ENCODE results near the gene SLIT1. TPM values are rescaled to one million over a fixed set of nuclear protein-coding genes. Genes with fewer than 3 reads are reported as not detected.

The SLIT1 gene
- total RNA-seq, 1 donor from 2014 or later = 0.23 TPM

DNA sequence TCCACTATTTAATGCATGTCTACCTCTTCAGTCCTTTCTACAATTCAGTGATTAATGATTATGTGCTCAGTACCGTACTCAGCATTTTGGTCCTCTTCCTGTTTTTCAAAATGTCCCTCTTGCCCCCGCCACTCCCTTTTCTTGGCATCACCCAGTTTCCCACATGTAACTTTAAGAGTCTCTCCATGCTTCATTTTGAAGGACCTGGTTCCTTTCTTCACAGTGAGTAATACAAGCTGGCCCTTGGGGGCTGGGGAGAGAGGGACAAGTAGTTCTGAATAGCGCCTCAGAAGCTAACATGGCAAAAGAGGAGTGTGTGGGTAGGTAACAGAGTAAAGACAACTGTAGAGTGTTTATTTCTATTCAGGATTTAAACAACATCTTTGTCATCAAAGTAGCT, 34.6 kb upstream of the SLIT1 start:
- Histone ChIP-seq H3K27me3 (no peaks in the 10 kb centered on the region), H3K9me3 (no peaks in the 10 kb centered on the region), H3K36me3 (no peaks in the 10 kb centered on the region), H3K4me3 (no peak overlapping the region), H3K4me1 (no peaks in the 10 kb centered on the region), H3K27ac (no peak overlapping the region)
- intact Hi-C loops (cut with DNase I) = no loop called here
- TF ChIP-seq, protein P1, sequence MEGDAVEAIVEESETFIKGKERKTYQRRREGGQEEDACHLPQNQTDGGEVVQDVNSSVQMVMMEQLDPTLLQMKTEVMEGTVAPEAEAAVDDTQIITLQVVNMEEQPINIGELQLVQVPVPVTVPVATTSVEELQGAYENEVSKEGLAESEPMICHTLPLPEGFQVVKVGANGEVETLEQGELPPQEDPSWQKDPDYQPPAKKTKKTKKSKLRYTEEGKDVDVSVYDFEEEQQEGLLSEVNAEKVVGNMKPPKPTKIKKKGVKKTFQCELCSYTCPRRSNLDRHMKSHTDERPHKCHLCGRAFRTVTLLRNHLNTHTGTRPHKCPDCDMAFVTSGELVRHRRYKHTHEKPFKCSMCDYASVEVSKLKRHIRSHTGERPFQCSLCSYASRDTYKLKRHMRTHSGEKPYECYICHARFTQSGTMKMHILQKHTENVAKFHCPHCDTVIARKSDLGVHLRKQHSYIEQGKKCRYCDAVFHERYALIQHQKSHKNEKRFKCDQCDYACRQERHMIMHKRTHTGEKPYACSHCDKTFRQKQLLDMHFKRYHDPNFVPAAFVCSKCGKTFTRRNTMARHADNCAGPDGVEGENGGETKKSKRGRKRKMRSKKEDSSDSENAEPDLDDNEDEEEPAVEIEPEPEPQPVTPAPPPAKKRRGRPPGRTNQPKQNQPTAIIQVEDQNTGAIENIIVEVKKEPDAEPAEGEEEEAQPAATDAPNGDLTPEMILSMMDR (IDR thresholded peaks at IDR 0.05) = no peak
- ATAC-seq (peak; percentile 78), DNase-seq (no peak)

DNA sequence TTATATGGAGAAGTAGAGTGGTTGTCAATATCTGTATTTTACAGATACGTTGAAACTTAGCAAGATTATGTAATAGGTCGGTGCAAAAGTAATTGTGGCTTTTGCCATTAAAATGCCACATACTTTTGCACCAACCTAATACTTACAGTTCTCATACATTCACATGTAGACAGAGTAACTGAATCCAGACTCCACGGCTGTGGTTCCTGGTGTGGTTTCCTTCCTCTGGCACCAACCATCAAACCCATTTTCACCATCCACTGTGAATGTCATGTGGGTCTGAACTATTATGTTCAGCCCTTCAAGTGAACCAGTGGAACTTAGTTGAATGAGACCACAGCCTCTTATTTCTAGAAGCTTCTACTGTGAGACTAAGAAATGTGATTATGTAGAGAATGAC, 31.5 kb upstream of the SLIT1 start:
- intact Hi-C loops (cut with DNase I) = no loop called here
- Histone ChIP-seq H3K27ac (no peak overlapping the region), H3K4me3 (no peak overlapping the region), H3K9me3 (no peaks in the 10 kb centered on the region), H3K27me3 (no peaks in the 10 kb centered on the region), H3K4me1 (no peaks in the 10 kb centered on the region), H3K36me3 (no peaks in the 10 kb centered on the region)
- ATAC-seq = no peak
- TF ChIP-seq, protein P1 (IDR thresholded peaks at IDR 0.05) = no peak
- DNase-seq = no peak

DNA sequence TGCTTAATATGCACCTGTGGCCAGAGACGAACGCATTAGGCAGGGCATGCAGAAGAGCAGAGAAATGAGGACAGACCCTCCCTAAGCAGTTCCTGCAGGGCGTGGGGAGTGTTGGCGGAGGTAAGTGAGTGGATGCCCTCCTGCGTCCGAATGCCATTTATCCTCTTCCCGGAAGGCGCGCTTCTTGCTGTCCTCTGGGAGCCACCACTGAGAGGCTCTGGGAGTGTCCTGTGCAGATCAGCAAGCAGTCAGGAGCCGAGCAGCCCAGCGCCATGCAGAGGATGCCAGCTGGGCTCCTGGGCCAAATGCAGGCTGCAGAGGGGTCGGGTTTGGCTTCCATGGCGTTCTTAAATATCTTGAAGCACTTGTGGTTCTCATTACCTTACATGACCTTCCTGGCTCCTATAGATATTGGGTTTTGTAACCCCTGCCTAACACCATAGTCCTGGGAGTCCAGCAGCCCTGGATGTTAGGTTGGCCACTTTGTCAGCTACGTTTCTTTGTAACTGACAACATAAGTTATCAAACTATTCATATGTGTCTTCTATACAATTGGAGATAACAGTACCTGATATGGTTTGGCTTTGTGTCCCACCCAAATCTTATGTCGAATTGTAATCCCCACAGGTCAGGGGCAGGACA, 30.0 kb upstream of the SLIT1 start:
- Histone ChIP-seq H3K4me1 (no peaks in the 10 kb centered on the region), H3K36me3 (no peaks in the 10 kb centered on the region), H3K4me3 (no peak overlapping the region), H3K9me3 (no peaks in the 10 kb centered on the region), H3K27ac (no peak overlapping the region), H3K27me3 (no peaks in the 10 kb centered on the region)
- DNase-seq (no peak), ATAC-seq (no peak)
- TF ChIP-seq, protein P1 (IDR thresholded peaks at IDR 0.05) = no peak
- intact Hi-C loops (cut with DNase I) = no loop called here

DNA sequence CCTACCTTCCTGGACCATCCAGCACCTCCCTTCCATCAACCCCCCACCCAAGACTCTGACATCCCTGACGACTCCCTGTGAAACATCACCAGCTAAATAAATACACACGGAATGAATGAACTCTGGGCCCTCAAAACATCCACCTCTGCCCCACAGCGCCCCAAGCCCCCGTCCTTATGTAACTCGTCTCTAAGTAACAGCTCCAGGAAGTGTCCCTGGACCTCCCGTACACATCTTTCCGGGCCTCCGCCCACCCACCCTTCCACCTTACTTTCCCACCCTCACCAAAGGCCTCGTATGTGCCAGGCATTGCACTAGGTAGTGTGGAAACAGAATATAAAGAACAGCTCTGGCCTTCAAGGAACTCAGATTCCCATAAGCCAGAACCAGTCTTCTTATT, 27.7 kb upstream of the SLIT1 start:
- TF ChIP-seq, protein P1 (IDR thresholded peaks at IDR 0.05) = no peak
- Histone ChIP-seq H3K36me3 (no peaks in the 10 kb centered on the region), H3K4me1 (no peaks in the 10 kb centered on the region), H3K4me3 (no peak overlapping the region), H3K27ac (no peak overlapping the region), H3K27me3 (no peaks in the 10 kb centered on the region), H3K9me3 (no peaks in the 10 kb centered on the region)
- DNase-seq (no peak), ATAC-seq (no peak)
- intact Hi-C loops (cut with DNase I) = no loop called here

DNA sequence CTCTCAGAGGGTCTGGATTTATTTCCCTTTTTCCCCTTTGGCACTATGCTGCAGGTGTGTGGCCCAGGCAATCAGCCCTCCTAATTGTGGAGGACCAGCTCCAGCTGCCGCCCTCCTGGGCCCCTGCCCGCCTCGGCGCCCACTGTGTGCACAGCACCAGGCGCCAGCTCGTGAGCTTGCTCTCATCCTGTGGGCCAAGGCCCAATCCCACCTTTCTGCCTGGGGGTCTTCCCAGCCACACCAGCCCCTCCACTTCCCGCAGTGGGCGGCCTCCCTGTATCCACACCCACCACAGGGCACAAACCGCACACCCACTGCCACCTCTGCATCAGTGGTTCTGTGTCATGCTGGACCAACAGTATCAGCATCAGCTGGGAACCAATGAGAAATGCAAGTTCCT, 25.5 kb upstream of the SLIT1 start:
- TF ChIP-seq, protein P1 (IDR thresholded peaks at IDR 0.05) = no peak
- H3K36me3 ChIP-seq = no peaks in the 10 kb centered on the region
- ATAC-seq (no peak), DNase-seq (no peak)
- no peak overlapping the region for H3K27ac ChIP-seq
- no peaks in the 10 kb centered on the region for H3K9me3 ChIP-seq
- intact Hi-C loops (cut with DNase I) = no loop called here
- H3K27me3 ChIP-seq = no peaks in the 10 kb centered on the region
- no peak overlapping the region for H3K4me3 ChIP-seq
- no peaks in the 10 kb centered on the region for H3K4me1 ChIP-seq

DNA sequence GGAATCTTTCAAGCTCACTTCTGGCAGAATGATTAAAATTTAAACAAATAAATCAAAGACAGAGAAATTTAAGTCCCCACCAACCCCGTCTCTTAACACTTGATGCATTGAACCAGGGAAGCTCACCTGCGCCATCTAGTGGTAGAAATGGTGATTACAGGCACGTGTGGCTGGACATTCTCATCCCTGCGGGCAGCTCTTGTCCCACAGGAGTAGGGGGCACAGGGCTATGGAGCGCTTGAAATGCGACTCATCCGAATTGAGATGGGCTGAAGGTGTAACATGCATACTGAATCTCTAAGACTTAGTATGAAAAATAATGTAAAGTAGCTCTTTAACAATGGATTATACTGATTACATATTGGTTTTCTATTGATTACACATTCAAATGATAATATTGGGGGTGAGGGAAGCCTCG, 24.8 kb upstream of the SLIT1 start:
- peak; percentile 88 for ATAC-seq
- DNase-seq = no peak
- H3K27me3 ChIP-seq = no peaks in the 10 kb centered on the region
- H3K36me3 ChIP-seq = no peaks in the 10 kb centered on the region
- intact Hi-C loops (cut with DNase I) = no loop called here
- H3K4me1 ChIP-seq = no peaks in the 10 kb centered on the region
- H3K4me3 ChIP-seq = no peak overlapping the region
- no peaks in the 10 kb centered on the region for H3K9me3 ChIP-seq
- TF ChIP-seq, protein P1 (IDR thresholded peaks at IDR 0.05) = peak; percentile 99
- H3K27ac ChIP-seq = no peak overlapping the region

All from upper lobe of right lung (tissue), 1 donor.